Measurements from ENCODE around the gene CDH11.

DNA sequence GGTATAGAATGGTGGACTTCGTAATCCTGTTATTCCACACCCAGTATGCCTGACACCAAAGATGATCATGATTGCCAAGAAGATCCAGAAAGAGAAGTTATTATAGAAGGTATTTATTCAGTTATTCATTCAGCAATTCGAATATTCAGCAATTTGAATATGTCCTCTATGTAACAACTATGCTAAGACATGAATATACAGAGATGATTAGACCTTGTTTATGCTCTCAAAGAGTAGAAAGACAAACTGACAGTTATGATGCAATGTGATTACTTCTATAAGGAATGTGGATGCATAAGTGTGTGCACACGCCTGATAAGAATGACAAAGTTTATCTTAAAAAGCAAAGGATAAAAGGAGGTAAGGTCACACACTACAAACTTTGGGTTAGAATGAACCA lies 218.1 kb downstream of the CDH11 start:
- TF ChIP-seq, protein P1, sequence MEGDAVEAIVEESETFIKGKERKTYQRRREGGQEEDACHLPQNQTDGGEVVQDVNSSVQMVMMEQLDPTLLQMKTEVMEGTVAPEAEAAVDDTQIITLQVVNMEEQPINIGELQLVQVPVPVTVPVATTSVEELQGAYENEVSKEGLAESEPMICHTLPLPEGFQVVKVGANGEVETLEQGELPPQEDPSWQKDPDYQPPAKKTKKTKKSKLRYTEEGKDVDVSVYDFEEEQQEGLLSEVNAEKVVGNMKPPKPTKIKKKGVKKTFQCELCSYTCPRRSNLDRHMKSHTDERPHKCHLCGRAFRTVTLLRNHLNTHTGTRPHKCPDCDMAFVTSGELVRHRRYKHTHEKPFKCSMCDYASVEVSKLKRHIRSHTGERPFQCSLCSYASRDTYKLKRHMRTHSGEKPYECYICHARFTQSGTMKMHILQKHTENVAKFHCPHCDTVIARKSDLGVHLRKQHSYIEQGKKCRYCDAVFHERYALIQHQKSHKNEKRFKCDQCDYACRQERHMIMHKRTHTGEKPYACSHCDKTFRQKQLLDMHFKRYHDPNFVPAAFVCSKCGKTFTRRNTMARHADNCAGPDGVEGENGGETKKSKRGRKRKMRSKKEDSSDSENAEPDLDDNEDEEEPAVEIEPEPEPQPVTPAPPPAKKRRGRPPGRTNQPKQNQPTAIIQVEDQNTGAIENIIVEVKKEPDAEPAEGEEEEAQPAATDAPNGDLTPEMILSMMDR (IDR thresholded peaks at IDR 0.05), result no peak
- TF ChIP-seq SIN3A (IDR thresholded peaks at IDR 0.05; ENCODE audit: borderline replicate concordance, insufficient read depth, low read depth, low read length), result no peak
- no peak for TF ChIP-seq POLR2AphosphoS5 (IDR thresholded peaks at IDR 0.05; ENCODE audit: low read depth, low read length)
- TF ChIP-seq, protein P2, sequence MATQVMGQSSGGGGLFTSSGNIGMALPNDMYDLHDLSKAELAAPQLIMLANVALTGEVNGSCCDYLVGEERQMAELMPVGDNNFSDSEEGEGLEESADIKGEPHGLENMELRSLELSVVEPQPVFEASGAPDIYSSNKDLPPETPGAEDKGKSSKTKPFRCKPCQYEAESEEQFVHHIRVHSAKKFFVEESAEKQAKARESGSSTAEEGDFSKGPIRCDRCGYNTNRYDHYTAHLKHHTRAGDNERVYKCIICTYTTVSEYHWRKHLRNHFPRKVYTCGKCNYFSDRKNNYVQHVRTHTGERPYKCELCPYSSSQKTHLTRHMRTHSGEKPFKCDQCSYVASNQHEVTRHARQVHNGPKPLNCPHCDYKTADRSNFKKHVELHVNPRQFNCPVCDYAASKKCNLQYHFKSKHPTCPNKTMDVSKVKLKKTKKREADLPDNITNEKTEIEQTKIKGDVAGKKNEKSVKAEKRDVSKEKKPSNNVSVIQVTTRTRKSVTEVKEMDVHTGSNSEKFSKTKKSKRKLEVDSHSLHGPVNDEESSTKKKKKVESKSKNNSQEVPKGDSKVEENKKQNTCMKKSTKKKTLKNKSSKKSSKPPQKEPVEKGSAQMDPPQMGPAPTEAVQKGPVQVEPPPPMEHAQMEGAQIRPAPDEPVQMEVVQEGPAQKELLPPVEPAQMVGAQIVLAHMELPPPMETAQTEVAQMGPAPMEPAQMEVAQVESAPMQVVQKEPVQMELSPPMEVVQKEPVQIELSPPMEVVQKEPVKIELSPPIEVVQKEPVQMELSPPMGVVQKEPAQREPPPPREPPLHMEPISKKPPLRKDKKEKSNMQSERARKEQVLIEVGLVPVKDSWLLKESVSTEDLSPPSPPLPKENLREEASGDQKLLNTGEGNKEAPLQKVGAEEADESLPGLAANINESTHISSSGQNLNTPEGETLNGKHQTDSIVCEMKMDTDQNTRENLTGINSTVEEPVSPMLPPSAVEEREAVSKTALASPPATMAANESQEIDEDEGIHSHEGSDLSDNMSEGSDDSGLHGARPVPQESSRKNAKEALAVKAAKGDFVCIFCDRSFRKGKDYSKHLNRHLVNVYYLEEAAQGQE (IDR thresholded peaks at IDR 0.05; ENCODE audit: insufficient read depth in 1 of 2, low read depth in 2 of 2, low read length in 1 of 2), result no peak
- TF ChIP-seq TCF7L2 (IDR thresholded peaks at IDR 0.05; ENCODE audit: low read depth, low read length), result no peak
